ENCODE results near the gene ZBED5. TPM values are rescaled to one million over a fixed set of nuclear protein-coding genes. Genes with fewer than 3 reads are reported as not detected.
"Not testable (repeated sequence)": the region's sequence is repeated elsewhere in the genome, so short reads cannot be mapped to it uniquely, and the experiment has no call there.

The ZBED5 gene
- total RNA-seq, 1 donor from 2014 or later, result 48.9 TPM

DNA sequence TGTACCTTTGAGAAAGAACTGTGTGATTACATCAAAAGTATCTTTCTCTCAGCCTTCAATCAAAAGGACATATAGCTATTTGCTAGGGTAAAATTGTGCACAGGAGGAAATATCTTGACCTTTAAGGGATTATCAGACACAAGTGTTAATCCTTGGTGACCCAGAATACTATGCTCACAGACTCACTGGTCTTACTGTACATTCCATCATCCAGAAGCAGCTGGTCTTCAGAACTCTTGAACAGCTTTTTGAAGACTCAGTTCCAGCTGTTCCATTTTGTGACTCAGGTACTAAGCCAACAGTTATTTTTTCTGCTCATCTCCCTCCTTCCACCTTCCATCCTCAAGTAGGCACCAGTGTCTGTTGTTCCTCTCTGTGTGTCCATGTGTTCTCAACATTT, 19.8 kb downstream of the ZBED5 start:
- no peak for DNase-seq

DNA sequence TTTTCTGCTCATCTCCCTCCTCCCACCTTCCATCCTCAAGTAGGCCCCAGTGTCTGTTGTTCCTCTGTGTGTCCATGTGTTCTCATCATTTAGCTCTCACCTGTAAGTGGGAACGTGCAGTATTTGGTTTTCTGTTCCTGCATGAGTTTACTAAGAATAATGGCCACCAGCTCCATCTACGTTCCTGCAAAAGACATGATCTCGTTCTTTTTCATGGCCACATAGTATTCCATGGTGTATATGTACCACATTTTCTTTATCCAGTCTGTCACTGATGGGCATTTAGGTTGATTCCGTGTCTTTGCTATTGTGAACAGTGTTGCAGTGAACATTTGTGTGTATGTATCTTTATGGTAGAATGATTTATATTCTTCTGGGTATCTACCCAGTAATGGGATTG, 21.0 kb downstream of the ZBED5 start:
- DNase-seq, result not testable (repeated sequence)

- no peak for DNase-seq
Measured at GRCh38 chr11:10829139-10829538, 28.7 kb downstream of the ZBED5 start.

- no peak for DNase-seq
Measured at GRCh38 chr11:10828402-10828801, 29.5 kb downstream of the ZBED5 start.

- DNase-seq, result no peak
Measured at GRCh38 chr11:10824888-10825287, 33.0 kb downstream of the ZBED5 start.

DNA sequence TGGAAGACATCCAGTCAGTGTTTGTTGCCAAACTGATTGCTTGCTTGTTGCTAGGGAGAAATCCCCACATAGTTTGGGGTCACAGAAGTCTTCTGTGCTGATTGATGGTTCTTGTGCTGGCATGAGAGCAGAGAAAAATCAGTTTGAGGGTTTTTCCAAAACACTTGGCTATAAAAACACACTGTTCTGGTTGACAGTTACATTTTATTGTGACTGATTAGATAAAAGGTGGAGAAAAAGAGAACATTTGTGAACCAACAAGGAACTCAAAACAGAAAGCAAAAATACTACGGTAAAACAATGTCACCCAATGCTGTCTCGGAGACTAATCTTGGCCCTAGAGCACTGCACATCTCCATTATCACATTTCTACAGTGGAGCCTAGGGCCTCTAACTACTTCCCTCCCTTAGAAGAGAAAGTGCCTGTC, 34.7 kb downstream of the ZBED5 start:
- no peak for DNase-seq

DNA sequence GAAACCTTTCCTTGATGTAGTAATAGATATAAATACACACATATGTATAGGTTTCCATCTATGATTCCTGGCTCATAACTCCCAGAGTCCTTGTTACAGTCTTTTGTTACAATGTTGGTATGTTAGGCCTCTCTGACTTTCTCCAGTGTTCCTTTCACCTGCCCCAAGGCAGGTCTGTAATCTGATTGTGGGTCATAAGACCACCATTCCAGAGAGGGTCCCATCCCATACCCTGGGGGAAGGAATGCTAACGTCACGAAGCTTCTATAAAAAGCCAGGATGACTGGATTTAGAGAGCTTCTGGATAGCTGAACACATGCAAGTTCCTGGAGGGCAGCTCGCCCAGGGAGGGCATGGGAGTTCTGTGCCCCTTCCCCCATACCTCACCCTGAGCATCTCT, 35.4 kb downstream of the ZBED5 start:
- not testable (repeated sequence) for DNase-seq

DNA sequence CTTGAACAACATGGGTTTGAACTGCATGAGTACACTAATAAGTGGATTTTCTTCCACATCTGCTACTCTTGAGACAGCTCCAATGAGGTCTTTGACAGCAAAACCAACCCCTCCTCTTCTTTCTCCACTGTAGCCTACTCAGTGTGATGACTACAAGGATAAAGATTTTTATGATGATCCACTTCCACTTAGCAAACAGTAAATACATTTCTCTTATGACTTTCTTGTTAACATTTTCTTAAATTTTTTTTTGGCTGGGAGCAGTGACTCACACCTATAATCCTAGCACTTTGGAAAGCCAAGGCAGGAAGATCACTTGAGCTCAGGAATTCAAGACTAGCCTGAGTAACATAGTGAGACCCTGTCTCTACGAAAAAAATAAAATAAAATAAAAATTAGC, 39.3 kb downstream of the ZBED5 start:
- DNase-seq, result no peak

DNA sequence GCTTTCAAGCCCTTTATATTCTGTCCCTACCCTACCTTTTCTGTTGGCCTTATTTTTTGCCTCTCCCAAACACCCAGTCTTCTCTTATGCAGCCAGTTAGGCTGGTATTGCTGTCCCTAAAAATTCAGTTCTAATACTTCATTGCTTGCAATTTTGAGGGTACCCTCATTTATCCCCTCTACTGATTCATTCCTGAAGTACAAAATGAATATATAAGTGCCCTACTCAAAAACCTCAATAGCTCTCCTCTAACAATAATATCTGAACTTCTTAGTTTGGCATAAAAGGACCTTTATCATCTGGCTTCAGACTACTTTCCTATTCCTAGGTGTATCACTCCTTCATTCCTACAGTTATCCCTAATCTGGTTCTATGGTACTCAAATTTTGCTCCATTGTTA, 43.9 kb downstream of the ZBED5 start:
- no peak for DNase-seq

- peak; percentile 42 for DNase-seq
Measured at GRCh38 chr11:10809373-10810160, 48.3 kb downstream of the ZBED5 start.

GRCh38 chr11:10808553-10809372, 49.1 kb downstream of the ZBED5 start, which contains the start of gene EIF4G2:
TSS of gene EIF4G2 (minus strand) at chr11:10808926.
- peak; percentile 100 for DNase-seq

GRCh38 chr11:10808235-10808552, 49.7 kb downstream of the ZBED5 start:
- no peak for DNase-seq

DNA sequence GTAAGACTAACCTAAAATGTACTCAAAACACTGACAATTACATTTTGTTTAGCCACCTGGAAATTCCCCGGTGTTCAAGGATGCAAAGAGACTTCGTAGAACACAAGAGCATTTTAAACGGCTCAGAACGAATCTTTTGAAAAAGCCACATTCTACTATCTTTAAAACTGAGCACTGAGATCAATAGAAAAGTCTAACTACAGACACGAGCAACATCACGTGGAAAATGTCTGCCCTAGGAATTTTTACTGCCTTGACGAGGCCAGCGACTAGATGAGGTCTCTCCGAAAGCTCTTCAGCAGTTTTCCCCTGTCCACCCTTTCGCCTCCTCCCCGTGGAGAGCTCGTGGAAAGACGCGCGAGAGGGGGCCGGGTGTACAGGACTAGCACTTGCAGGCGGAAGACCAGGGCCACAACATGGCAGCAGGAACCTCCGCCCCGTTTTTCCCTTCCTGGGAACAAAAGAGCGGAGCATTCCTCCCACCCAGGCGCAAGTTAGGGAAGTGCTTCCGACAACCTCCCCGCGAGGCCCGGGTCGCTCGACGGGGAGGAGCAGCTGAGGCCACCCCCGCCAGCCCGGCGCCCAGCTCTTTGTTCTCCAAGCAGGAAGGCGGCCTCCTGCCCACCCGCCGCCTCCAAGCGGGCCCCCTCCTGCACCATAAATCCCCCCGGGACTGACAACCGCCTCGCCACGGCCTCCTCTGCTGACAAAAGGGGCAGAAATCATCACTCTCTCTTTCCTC, 50.2 kb downstream of the ZBED5 start:
- DNase-seq, result peak; percentile 80

- DNase-seq, result no peak
Measured at GRCh38 chr11:10806206-10806605, 51.6 kb downstream of the ZBED5 start.

DNA sequence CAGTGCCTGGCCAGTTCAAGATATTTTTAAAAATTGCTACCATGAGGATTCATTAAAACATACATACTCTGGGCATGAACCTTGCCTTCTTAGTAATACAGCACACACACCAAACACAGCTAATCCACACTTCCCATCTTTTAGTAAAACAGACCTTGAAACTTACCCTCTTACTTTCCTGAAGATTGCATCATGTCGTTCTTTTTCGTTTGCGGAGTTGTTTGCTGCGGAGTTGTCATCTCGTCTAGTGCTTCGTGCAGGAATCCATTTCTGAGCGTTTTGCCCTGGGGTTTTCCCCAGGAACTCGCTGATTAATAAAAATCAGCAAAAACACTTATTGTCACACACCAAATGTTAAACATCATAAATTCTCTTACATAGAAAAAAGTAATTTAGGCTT, 52.1 kb downstream of the ZBED5 start:
- DNase-seq, result no peak

DNA sequence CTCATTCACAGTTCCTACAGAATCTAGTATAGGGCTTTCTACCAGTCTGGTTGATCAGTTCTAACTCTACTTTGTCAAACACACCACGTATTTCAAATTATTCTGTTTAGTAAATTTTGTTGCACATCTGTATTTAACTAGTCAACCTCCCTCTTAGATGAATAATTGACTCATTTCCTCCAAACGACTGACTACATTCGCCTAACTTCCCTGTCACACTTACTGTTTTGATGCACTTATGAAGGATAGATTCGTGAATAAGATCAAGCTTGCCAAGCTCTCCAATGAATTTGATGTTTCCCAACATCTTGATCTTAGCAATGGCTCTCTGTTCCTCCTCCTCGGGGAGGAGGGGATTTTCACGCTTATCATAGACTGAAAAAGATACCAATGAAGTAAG, 54.2 kb downstream of the ZBED5 start:
- DNase-seq, result no peak

Other genes starting within 250 kb of the ZBED5 start
- 6.5 TPM for gene IRAG1, start 164.3 kb downstream of the ZBED5 start, total RNA-seq
- 27.5 TPM for gene CTR9, start 106.8 kb downstream of the ZBED5 start, total RNA-seq
- gene EIF4G2, start 49.1 kb downstream of the ZBED5 start, total RNA-seq, result 632 TPM

Measured in tongue (tissue), 2 donors.